Endodermal cell (in vitro differentiated cells): ENCODE measurements around the gene NMRK1. TPM values are rescaled to one million over a fixed set of nuclear protein-coding genes. Genes with fewer than 3 reads are reported as not detected.

Experiments used
- DNase-seq: peaks from one replicate; pipeline ENCODE4 v3.0.0-alpha.2; 2017
- H3K27ac ChIP-seq: 2 replicates; pipeline ENCODE4 v1.5.1; 2013; ENCODE audit warnings: mild to moderate bottlenecking, low read depth, low read length, moderate library complexity
- H3K27me3 ChIP-seq: 2 replicates; pipeline ENCODE4 v1.6.1; 2013; ENCODE audit warnings: mild to moderate bottlenecking, low read length, moderate library complexity; ENCODE audit not compliant: insufficient read depth, control insufficient read depth, poor library complexity, severe bottlenecking
- H3K36me3 ChIP-seq: 2 replicates; pipeline ENCODE4 v1.7.0; 2013; ENCODE audit warnings: mild to moderate bottlenecking, low read length, moderate library complexity; ENCODE audit not compliant: control insufficient read depth, insufficient read depth
- H3K4me1 ChIP-seq: one replicate; pipeline ENCODE4 v1.7.0; 2013; ENCODE audit warnings: low read length; ENCODE audit not compliant: control insufficient read depth, insufficient read depth
- H3K4me3 ChIP-seq: 2 replicates; pipeline ENCODE4 v1.5.1; 2013; ENCODE audit warnings: mild to moderate bottlenecking, low read length, moderate library complexity
- H3K9ac ChIP-seq: 2 replicates; pipeline ENCODE4 v1.6.1; 2013; ENCODE audit warnings: mild to moderate bottlenecking, low read length, moderate library complexity; ENCODE audit not compliant: poor library complexity, severe bottlenecking; ENCODE audit errors: extremely low read depth
- H3K9me3 ChIP-seq: 2 replicates; pipeline ENCODE4 v1.6.1; 2013; ENCODE audit warnings: mild to moderate bottlenecking, low read length, moderate library complexity; ENCODE audit not compliant: control insufficient read depth
- H3K27ac Mint-ChIP-seq: 2 replicates; pipeline ENCODE4 v1.8.0; 2020; ENCODE audit warnings: mixed read lengths
- H3K27me3 Mint-ChIP-seq: 2 replicates; pipeline ENCODE4 v1.8.0; 2021; ENCODE audit warnings: mild to moderate bottlenecking, mixed read lengths; ENCODE audit not compliant: insufficient read depth
- H3K36me3 Mint-ChIP-seq: 2 replicates; pipeline ENCODE4 v1.8.0; 2020; ENCODE audit warnings: low read depth, mixed read lengths
- H3K4me1 Mint-ChIP-seq: 2 replicates; pipeline ENCODE4 v1.8.0; 2020; ENCODE audit warnings: mixed read lengths
- H3K4me3 Mint-ChIP-seq: 2 replicates; pipeline ENCODE4 v1.8.0; 2020; ENCODE audit warnings: mild to moderate bottlenecking, moderate library complexity, mixed read lengths
- H3K9me3 Mint-ChIP-seq: 2 replicates; pipeline ENCODE4 v1.8.0; 2020; ENCODE audit warnings: mild to moderate bottlenecking, mixed read lengths
- WGBS, 2 experiments: methylation state at CpG; one replicate each; pipeline versions ENCODE4 v1.1.5 to v1.1.7; 2013; ENCODE audit warnings: missing lambda C conversion rate in 2 of 2, mixed read lengths in 1 of 2; ENCODE audit not compliant: insufficient coverage in 1 of 2, insufficient read length in 1 of 2; 5-methylcytosine and 5-hydroxymethylcytosine counted together
- total RNA-seq, 2 donors: library from RNA; stranded (reverse); fragmentation: NEBNext Ultra II Directional in 1 of 2; extraction: Animal tissue kit (Norgen Biotek cat#: 25700) in 1 of 2; gene quantifications; 2 replicates in 1 of 2; 3 replicates in 1 of 2; pipeline ENCODE4 v1.2.1, GENCODE V29; 2021
- TF ChIP-seq, protein P1 (sequence below): fragments of 200-600 bp; sonication (generic); conservative IDR thresholded peaks from 2 replicates; pipeline ENCODE4 v1.5.0; 2021; ENCODE audit warnings: antibody characterized with exemption, mild to moderate bottlenecking

NMRK1 gene
- total RNA-seq, 2 donors from 2014 or later: 14.0 to 29.0 TPM

DNA sequence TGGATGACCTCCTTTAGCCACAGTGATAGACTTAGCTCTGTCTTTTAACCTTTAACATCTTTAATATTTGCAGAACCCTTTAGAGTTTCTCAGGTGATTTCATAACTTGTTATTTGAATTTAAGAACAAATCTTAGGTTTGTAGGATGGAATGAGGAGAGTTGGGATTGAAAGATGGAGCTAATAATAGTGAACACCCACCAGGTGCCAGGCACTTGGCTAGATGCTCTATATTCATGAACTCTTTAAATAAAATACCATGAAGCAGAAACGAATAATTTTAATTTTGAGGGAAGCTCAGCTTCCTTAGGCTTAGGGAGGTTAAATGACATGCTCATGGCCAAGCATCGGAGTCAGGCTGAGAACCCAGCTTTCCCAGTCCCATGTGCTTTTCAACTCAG lies 40.4 kb downstream of the NMRK1 start:
- no peak overlapping the region for H3K4me3 Mint-ChIP-seq
- TF ChIP-seq, protein P1, sequence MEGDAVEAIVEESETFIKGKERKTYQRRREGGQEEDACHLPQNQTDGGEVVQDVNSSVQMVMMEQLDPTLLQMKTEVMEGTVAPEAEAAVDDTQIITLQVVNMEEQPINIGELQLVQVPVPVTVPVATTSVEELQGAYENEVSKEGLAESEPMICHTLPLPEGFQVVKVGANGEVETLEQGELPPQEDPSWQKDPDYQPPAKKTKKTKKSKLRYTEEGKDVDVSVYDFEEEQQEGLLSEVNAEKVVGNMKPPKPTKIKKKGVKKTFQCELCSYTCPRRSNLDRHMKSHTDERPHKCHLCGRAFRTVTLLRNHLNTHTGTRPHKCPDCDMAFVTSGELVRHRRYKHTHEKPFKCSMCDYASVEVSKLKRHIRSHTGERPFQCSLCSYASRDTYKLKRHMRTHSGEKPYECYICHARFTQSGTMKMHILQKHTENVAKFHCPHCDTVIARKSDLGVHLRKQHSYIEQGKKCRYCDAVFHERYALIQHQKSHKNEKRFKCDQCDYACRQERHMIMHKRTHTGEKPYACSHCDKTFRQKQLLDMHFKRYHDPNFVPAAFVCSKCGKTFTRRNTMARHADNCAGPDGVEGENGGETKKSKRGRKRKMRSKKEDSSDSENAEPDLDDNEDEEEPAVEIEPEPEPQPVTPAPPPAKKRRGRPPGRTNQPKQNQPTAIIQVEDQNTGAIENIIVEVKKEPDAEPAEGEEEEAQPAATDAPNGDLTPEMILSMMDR: no peak
- no peaks in the 10 kb centered on the region for H3K9me3 ChIP-seq
- H3K27me3 Mint-ChIP-seq: no peaks in the 10 kb centered on the region
- WGBS, 2 experiments: 49 to 100% methylated on average over 1 to 2 of the region's 2 CpGs
- no peaks in the 10 kb centered on the region for H3K36me3 ChIP-seq
- DNase-seq: no peak
- no peak overlapping the region for H3K27ac Mint-ChIP-seq
- no peak overlapping the region for H3K27ac ChIP-seq
- H3K4me1 Mint-ChIP-seq: no peaks in the 10 kb centered on the region
- no peak overlapping the region for H3K9ac ChIP-seq
- H3K4me3 ChIP-seq: no peak overlapping the region
- H3K36me3 Mint-ChIP-seq: no peaks in the 10 kb centered on the region
- H3K4me1 ChIP-seq: no peaks in the 10 kb centered on the region
- peaks cover 6% of the 10 kb centered on the region for H3K9me3 Mint-ChIP-seq
- no peaks in the 10 kb centered on the region for H3K27me3 ChIP-seq

GRCh38 chr9:75046725-75047345 lies 41.1 kb downstream of the NMRK1 start:
- Histone ChIP-seq H3K9me3 (no peaks in the 10 kb centered on the region), H3K4me3 (no peak overlapping the region), H3K27ac (no peak overlapping the region), H3K4me1 (no peaks in the 10 kb centered on the region), H3K27me3 (no peaks in the 10 kb centered on the region), H3K36me3 (no peaks in the 10 kb centered on the region), H3K9ac (no peak overlapping the region)
- no peaks in the 10 kb centered on the region for H3K27me3 Mint-ChIP-seq
- no peak overlapping the region for H3K27ac Mint-ChIP-seq
- H3K36me3 Mint-ChIP-seq: no peaks in the 10 kb centered on the region
- H3K4me1 Mint-ChIP-seq: no peaks in the 10 kb centered on the region
- H3K9me3 Mint-ChIP-seq: peaks cover 6% of the 10 kb centered on the region
- TF ChIP-seq, protein P1: no peak
- WGBS, 2 experiments: 92 to 100% methylated on average over 1 to 2 of the region's 3 CpGs
- no peak overlapping the region for H3K4me3 Mint-ChIP-seq
- DNase-seq: no peak

DNA sequence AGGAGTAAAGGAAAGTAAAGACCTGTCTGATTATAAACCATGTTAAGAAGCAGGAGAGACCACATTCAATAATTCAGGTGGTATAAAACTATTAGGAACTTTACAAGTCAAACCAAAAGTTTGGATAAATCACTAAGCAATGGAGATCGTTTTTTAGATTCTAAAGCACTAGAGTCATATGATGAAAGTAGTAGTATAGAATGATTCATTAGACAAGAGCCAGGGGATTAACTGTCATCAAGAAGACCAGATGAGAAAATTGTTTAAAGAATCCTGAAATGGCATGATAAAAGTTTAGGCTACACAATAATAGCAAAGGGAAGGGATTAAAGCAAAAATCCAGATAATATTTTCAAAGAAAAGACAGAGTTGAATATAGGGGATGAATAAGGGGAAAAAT lies 46.9 kb downstream of the NMRK1 start:
- Histone ChIP-seq H3K4me1 (no peaks in the 10 kb centered on the region), H3K9ac (no peak overlapping the region), H3K4me3 (no peak overlapping the region), H3K36me3 (no peaks in the 10 kb centered on the region), H3K9me3 (no peaks in the 10 kb centered on the region), H3K27me3 (no peaks in the 10 kb centered on the region), H3K27ac (no peak overlapping the region)
- Mint-ChIP-seq H3K27ac (no peak overlapping the region), H3K4me3 (no peak overlapping the region), H3K4me1 (no peaks in the 10 kb centered on the region), H3K36me3 (no peaks in the 10 kb centered on the region), H3K27me3 (peaks cover 2% of the 10 kb centered on the region), H3K9me3 (peaks cover 5% of the 10 kb centered on the region)
- TF ChIP-seq, protein P1: no peak
- DNase-seq: no peak
- 80 to 100% methylated on average over 1 of the region's 1 CpG for WGBS, 2 experiments
